HEK293 (cell line): Measurements from ENCODE around the gene RAP1A.
A peak's percentile ranks its signal among the peaks of the same experiment; 100 is the strongest.

Source experiments
- CTCF ChIA-PET: fragments of 350-600 bp; formaldehyde crosslinking; extraction: SDS; loops from one replicate; lab custom pipeline; 2021; ENCODE audit warnings: antibody characterized with exemption; lab: Yijun Ruan, JAX
- POLR2A ChIA-PET: fragments of 300-600 bp; formaldehyde crosslinking; extraction: SDS; loops from one replicate; lab custom pipeline; 2020; ENCODE audit warnings: antibody characterized with exemption, inconsistent platforms; lab: Yijun Ruan, JAX
- H3K27ac ChIP-seq: fragments of 200-500 bp; sonication (Bioruptor generic); 2 replicates; pipeline ENCODE4 v1.5.1; 2014; ENCODE audit warnings: low read depth, low read length, control low read depth, inconsistent platforms; ENCODE audit errors: extremely low read depth
- H3K36me3 ChIP-seq, 2 experiments: fragments of 200-500 bp in 1 of 2; sonication (Bioruptor generic) in 1 of 2; 1 replicate in 1 of 2; 2 replicates in 1 of 2; pipeline ENCODE4 v1.5.1; 2014 to 2017; ENCODE audit warnings: inconsistent platforms in 2 of 2, low read length in 2 of 2; ENCODE audit not compliant: control insufficient read depth in 2 of 2, insufficient read depth in 1 of 2
- H3K4me1 ChIP-seq: fragments of 200-500 bp; sonication (Bioruptor generic); 2 replicates; pipeline ENCODE4 v1.5.1; 2014; ENCODE audit warnings: mild to moderate bottlenecking, low read length, inconsistent platforms; ENCODE audit not compliant: control insufficient read depth, insufficient read depth
- H3K4me3 ChIP-seq: 2 replicates; pipeline ENCODE4 v1.5.1; 2011; ENCODE audit warnings: low read depth, mild to moderate bottlenecking, control low read depth, low read length, moderate library complexity
- H3K9me3 ChIP-seq: fragments of 200-500 bp; sonication (Bioruptor generic); 2 replicates; pipeline ENCODE4 v1.5.1; 2014; ENCODE audit warnings: low read depth, low read length, inconsistent platforms; ENCODE audit not compliant: control insufficient read depth, insufficient read depth
- BCL11B ChIP-seq: fragments of 450-650 bp; formaldehyde crosslinking; IDR thresholded peaks from 2 replicates; pipeline ENCODE4 v1.5.1; 2016; ENCODE audit warnings: low read depth, missing biosample characterization, missing genetic modification characterization
- FEZF1 ChIP-seq: fragments of 450-650 bp; formaldehyde crosslinking; IDR thresholded peaks from 2 replicates; pipeline ENCODE4 v1.5.1; 2016; ENCODE audit warnings: missing biosample characterization, missing genetic modification characterization
- GFI1B ChIP-seq: fragments of 450-650 bp; formaldehyde crosslinking; IDR thresholded peaks from 2 replicates; pipeline ENCODE4 v1.5.1; 2016; ENCODE audit warnings: missing biosample characterization, missing genetic modification characterization
- KLF1 ChIP-seq: fragments of 450-650 bp; formaldehyde crosslinking; IDR thresholded peaks from 2 replicates; pipeline ENCODE4 v1.5.1; 2016; ENCODE audit warnings: missing biosample characterization, missing genetic modification characterization
- MYNN ChIP-seq: fragments of 450-650 bp; formaldehyde crosslinking; IDR thresholded peaks from 2 replicates; pipeline ENCODE4 v1.5.1; 2016; ENCODE audit warnings: missing biosample characterization, missing genetic modification characterization, borderline replicate concordance
- MZF1 ChIP-seq: fragments of 450-650 bp; formaldehyde crosslinking; IDR thresholded peaks from 2 replicates; pipeline ENCODE4 v1.5.1; 2017; ENCODE audit warnings: missing biosample characterization, missing genetic modification characterization, borderline replicate concordance
- OSR2 ChIP-seq: fragments of 450-650 bp; formaldehyde crosslinking; IDR thresholded peaks from 2 replicates; pipeline ENCODE4 v1.5.1; 2016; ENCODE audit warnings: missing biosample characterization, missing genetic modification characterization
- OVOL3 ChIP-seq: fragments of 450-650 bp; formaldehyde crosslinking; IDR thresholded peaks from 2 replicates; pipeline ENCODE4 v1.5.1; 2016; ENCODE audit warnings: missing biosample characterization, missing genetic modification characterization
- SP7 ChIP-seq: fragments of 450-650 bp; formaldehyde crosslinking; IDR thresholded peaks from 2 replicates; pipeline ENCODE4 v1.5.1; 2016; ENCODE audit warnings: missing biosample characterization, missing genetic modification characterization
- ZFP41 ChIP-seq: fragments of 450-650 bp; formaldehyde crosslinking; IDR thresholded peaks from 2 replicates; pipeline ENCODE4 v1.5.1; 2016; ENCODE audit warnings: missing biosample characterization, missing genetic modification characterization, borderline replicate concordance
- ZNF114 ChIP-seq: fragments of 450-650 bp; formaldehyde crosslinking; IDR thresholded peaks from 2 replicates; pipeline ENCODE4 v1.5.0; 2017; ENCODE audit warnings: missing biosample characterization, missing genetic modification characterization
- ZNF140 ChIP-seq: fragments of 450-650 bp; formaldehyde crosslinking; IDR thresholded peaks from 2 replicates; pipeline ENCODE4 v1.5.1; 2016; ENCODE audit warnings: missing biosample characterization, missing genetic modification characterization
- ZNF174 ChIP-seq: fragments of 450-650 bp; formaldehyde crosslinking; IDR thresholded peaks from 2 replicates; pipeline ENCODE4 v1.5.0; 2017; ENCODE audit warnings: missing biosample characterization, mild to moderate bottlenecking, missing genetic modification characterization
- ZNF2 ChIP-seq: fragments of 450-650 bp; formaldehyde crosslinking; IDR thresholded peaks from 2 replicates; pipeline ENCODE4 v1.5.1; 2016; ENCODE audit warnings: missing biosample characterization, missing genetic modification characterization
- ZNF221 ChIP-seq: fragments of 450-650 bp; formaldehyde crosslinking; IDR thresholded peaks from 2 replicates; pipeline ENCODE4 v1.5.1; 2017; ENCODE audit warnings: missing biosample characterization, missing genetic modification characterization, borderline replicate concordance
- ZNF223 ChIP-seq: fragments of 450-650 bp; formaldehyde crosslinking; IDR thresholded peaks from 2 replicates; pipeline ENCODE4 v1.5.1; 2016; ENCODE audit warnings: missing biosample characterization, missing genetic modification characterization
- ZNF404 ChIP-seq: fragments of 450-650 bp; formaldehyde crosslinking; IDR thresholded peaks from 2 replicates; pipeline ENCODE4 v1.5.1; 2017; ENCODE audit warnings: missing biosample characterization, missing genetic modification characterization
- ZNF433 ChIP-seq: fragments of 450-650 bp; formaldehyde crosslinking; IDR thresholded peaks from 2 replicates; pipeline ENCODE4 v1.5.1; 2016; ENCODE audit warnings: missing biosample characterization, missing genetic modification characterization, low read depth
- ZNF513 ChIP-seq: fragments of 450-650 bp; IDR thresholded peaks from 2 replicates; pipeline ENCODE4 v1.5.1; 2018; ENCODE audit warnings: missing biosample characterization, missing genetic modification characterization
- ZNF521 ChIP-seq: fragments of 450-650 bp; formaldehyde crosslinking; IDR thresholded peaks from 2 replicates; pipeline ENCODE4 v1.5.1; 2017; ENCODE audit warnings: missing biosample characterization, mild to moderate bottlenecking, missing genetic modification characterization
- ZNF555 ChIP-seq: fragments of 450-650 bp; formaldehyde crosslinking; conservative IDR thresholded peaks from 2 replicates; pipeline ENCODE4 v1.5.1; 2017; ENCODE audit warnings: missing biosample characterization, mild to moderate bottlenecking, missing genetic modification characterization, inconsistent platforms
- ZNF629 ChIP-seq: fragments of 450-650 bp; formaldehyde crosslinking; IDR thresholded peaks from 2 replicates; pipeline ENCODE4 v1.5.1; 2017; ENCODE audit warnings: missing biosample characterization, missing genetic modification characterization
- ZNF792 ChIP-seq: fragments of 450-650 bp; formaldehyde crosslinking; IDR thresholded peaks from 2 replicates; pipeline ENCODE4 v1.5.1; 2016; ENCODE audit warnings: missing biosample characterization, missing genetic modification characterization
- ZNF837 ChIP-seq: fragments of 450-650 bp; formaldehyde crosslinking; IDR thresholded peaks from 2 replicates; pipeline ENCODE4 v1.5.1; 2016; ENCODE audit warnings: missing biosample characterization, missing genetic modification characterization
- ZNF843 ChIP-seq: fragments of 450-650 bp; formaldehyde crosslinking; IDR thresholded peaks from 2 replicates; pipeline ENCODE4 v1.5.1; 2016; ENCODE audit warnings: missing biosample characterization, missing genetic modification characterization
- TF ChIP-seq, protein P1 (sequence below): fragments of 450-650 bp; IDR thresholded peaks from 2 replicates; pipeline ENCODE4 v1.5.1; 2018; ENCODE audit warnings: missing biosample characterization, mild to moderate bottlenecking, missing genetic modification characterization
- TF ChIP-seq, protein P2 (sequence below): fragments of 450-650 bp; formaldehyde crosslinking; IDR thresholded peaks from 2 replicates; pipeline ENCODE4 v1.5.1; 2017; ENCODE audit warnings: missing biosample characterization, missing genetic modification characterization

RAP1A gene

GRCh38 chr1:111635324-111636009 lies 15.9 kb downstream of the RAP1A start:
- no peaks in the 10 kb centered on the region for H3K9me3 ChIP-seq
- peaks cover 18% of the 10 kb centered on the region for H3K4me1 ChIP-seq
- ChIA-PET POLR2A (no interaction called here), CTCF (interaction anchor here (1.7 kb wide), 1 partner anchor 127 kb away, joined by 7 read pairs; no protein-coding TSS in a partner anchor)
- TF ChIP-seq ZNF792 = no peak
- peak; percentile 19; the same call in 1 of the 2 replicates for TF ChIP-seq ZNF2
- TF ChIP-seq ZNF513 (tag by site-specific recombination) = no peak
- TF ChIP-seq, protein P1, sequence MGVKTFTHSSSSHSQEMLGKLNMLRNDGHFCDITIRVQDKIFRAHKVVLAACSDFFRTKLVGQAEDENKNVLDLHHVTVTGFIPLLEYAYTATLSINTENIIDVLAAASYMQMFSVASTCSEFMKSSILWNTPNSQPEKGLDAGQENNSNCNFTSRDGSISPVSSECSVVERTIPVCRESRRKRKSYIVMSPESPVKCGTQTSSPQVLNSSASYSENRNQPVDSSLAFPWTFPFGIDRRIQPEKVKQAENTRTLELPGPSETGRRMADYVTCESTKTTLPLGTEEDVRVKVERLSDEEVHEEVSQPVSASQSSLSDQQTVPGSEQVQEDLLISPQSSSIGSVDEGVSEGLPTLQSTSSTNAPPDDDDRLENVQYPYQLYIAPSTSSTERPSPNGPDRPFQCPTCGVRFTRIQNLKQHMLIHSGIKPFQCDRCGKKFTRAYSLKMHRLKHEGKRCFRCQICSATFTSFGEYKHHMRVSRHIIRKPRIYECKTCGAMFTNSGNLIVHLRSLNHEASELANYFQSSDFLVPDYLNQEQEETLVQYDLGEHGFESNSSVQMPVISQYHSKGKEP (tag by site-specific recombination) = peak; percentile 79
- no peak for TF ChIP-seq ZNF837
- TF ChIP-seq, protein P2, sequence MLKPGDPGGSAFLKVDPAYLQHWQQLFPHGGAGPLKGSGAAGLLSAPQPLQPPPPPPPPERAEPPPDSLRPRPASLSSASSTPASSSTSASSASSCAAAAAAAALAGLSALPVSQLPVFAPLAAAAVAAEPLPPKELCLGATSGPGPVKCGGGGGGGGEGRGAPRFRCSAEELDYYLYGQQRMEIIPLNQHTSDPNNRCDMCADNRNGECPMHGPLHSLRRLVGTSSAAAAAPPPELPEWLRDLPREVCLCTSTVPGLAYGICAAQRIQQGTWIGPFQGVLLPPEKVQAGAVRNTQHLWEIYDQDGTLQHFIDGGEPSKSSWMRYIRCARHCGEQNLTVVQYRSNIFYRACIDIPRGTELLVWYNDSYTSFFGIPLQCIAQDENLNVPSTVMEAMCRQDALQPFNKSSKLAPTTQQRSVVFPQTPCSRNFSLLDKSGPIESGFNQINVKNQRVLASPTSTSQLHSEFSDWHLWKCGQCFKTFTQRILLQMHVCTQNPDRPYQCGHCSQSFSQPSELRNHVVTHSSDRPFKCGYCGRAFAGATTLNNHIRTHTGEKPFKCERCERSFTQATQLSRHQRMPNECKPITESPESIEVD (tag by site-specific recombination) = peak; percentile 97
- TF ChIP-seq ZNF221 (tag by site-specific recombination) = no peak
- TF ChIP-seq ZNF404 = no peak
- 0 out of 2 replicates have a peak, but pooled peaks have one; percentile 35 for TF ChIP-seq SP7 (tag by site-specific recombination)
- TF ChIP-seq ZNF629 (tag by site-specific recombination) = 0 out of 2 replicates have a peak, but pooled peaks have one; percentile 15
- no peak for TF ChIP-seq ZNF174
- 0 out of 2 replicates have a peak, but pooled peaks have one; percentile 63 for TF ChIP-seq BCL11B (tag by site-specific recombination)
- TF ChIP-seq OSR2 = peak; percentile 83
- TF ChIP-seq MYNN = no peak
- TF ChIP-seq FEZF1 (tag by site-specific recombination) = peak; percentile 63
- TF ChIP-seq ZNF223 = no peak
- no peak for TF ChIP-seq ZNF555 (tag by site-specific recombination)
- TF ChIP-seq ZNF521 (tag by site-specific recombination) = no peak
- peak; percentile 52 for TF ChIP-seq ZNF843 (tag by site-specific recombination)
- TF ChIP-seq MZF1 (tag by site-specific recombination) = peak; percentile 94
- TF ChIP-seq GFI1B (tag by site-specific recombination) = peak; percentile 77
- TF ChIP-seq ZFP41 (tag by site-specific recombination) = no peak
- TF ChIP-seq ZNF140 (tag by site-specific recombination) = no peak
- TF ChIP-seq ZNF114 = no peak
- no peak for TF ChIP-seq ZNF433
- TF ChIP-seq KLF1 (tag by site-specific recombination) = 0 out of 2 replicates have a peak, but pooled peaks have one; percentile 43
- no peak for TF ChIP-seq OVOL3 (tag by site-specific recombination)
- no peak overlapping the region for H3K4me3 ChIP-seq
- H3K27ac ChIP-seq = no peak overlapping the region
- H3K36me3 ChIP-seq = no peaks in the 10 kb centered on the region
